Progenitor cell of endocrine pancreas (in vitro differentiated cells): ENCODE data around the gene PRR30. TPM values are rescaled to one million over a fixed set of nuclear protein-coding genes. Genes with fewer than 3 reads are reported as not detected.

Experiments used
- DNase-seq: peaks from one replicate; pipeline ENCODE4 v3.0.0; 2021; ENCODE audit warnings: low spot score; ENCODE audit not compliant: unreplicated experiment
- H3K27ac Mint-ChIP-seq: 2 replicates; pipeline ENCODE4 v1.8.0; 2021; ENCODE audit warnings: mild to moderate bottlenecking, moderate library complexity, mixed read lengths
- H3K27me3 Mint-ChIP-seq: 2 replicates; pipeline ENCODE4 v1.8.0; 2021; ENCODE audit warnings: mixed read lengths
- H3K36me3 Mint-ChIP-seq: 2 replicates; pipeline ENCODE4 v1.8.0; 2022; ENCODE audit warnings: mixed read lengths; ENCODE audit not compliant: insufficient read depth
- H3K4me1 Mint-ChIP-seq: 2 replicates; pipeline ENCODE4 v1.8.0; 2021; ENCODE audit warnings: low read depth, mixed read lengths
- H3K4me3 Mint-ChIP-seq: 2 replicates; pipeline ENCODE4 v1.8.0; 2021; ENCODE audit warnings: low read depth, mild to moderate bottlenecking, moderate library complexity, mixed read lengths
- H3K9me3 Mint-ChIP-seq: 2 replicates; pipeline ENCODE4 v1.8.0; 2021; ENCODE audit warnings: low read depth, mixed read lengths
- CTCF ChIP-seq: fragments of 200-600 bp; sonication (generic); IDR thresholded peaks from one replicate; pipeline ENCODE4 v1.5.0; 2021; ENCODE audit warnings: antibody characterized with exemption, mild to moderate bottlenecking; ENCODE audit not compliant: unreplicated experiment
- total RNA-seq: library from RNA; stranded (reverse); gene quantifications from 2 replicates; pipeline ENCODE4 v1.2.1, GENCODE V29; 2021

PRR30 gene
- total RNA-seq, 1 donor from 2014 or later, result not detected

- H3K4me1 Mint-ChIP-seq, result peaks cover 4% of the 10 kb centered on the region
Observed at GRCh38 chr2:27154488-27154887, 15.3 kb upstream of the PRR30 start.

GRCh38 chr2:27152796-27153464, 13.7 kb upstream of the PRR30 start:
- H3K27ac Mint-ChIP-seq, result no peak overlapping the region
- TF ChIP-seq CTCF, result no peak
- no peak for DNase-seq
- H3K4me1 Mint-ChIP-seq, result no peaks in the 10 kb centered on the region
- H3K36me3 Mint-ChIP-seq, result no peaks in the 10 kb centered on the region
- no peaks in the 10 kb centered on the region for H3K27me3 Mint-ChIP-seq
- H3K4me3 Mint-ChIP-seq, result no peak overlapping the region
- no peaks in the 10 kb centered on the region for H3K9me3 Mint-ChIP-seq

More at GRCh38 chr2:27154488-27154887, 15.3 kb upstream of the PRR30 start:
- no peak for DNase-seq
- Mint-ChIP-seq H3K27me3 (peaks cover 3% of the 10 kb centered on the region), H3K27ac (no peak overlapping the region), H3K4me3 (no peak overlapping the region), H3K9me3 (no peaks in the 10 kb centered on the region), H3K36me3 (no peaks in the 10 kb centered on the region)
- TF ChIP-seq CTCF, result no peak

GRCh38 chr2:27152102-27152795, 13.0 kb upstream of the PRR30 start:
- TF ChIP-seq CTCF, result no peak
- no peak for DNase-seq
- H3K9me3 Mint-ChIP-seq, result no peaks in the 10 kb centered on the region

GRCh38 chr2:27150639-27151230, 11.5 kb upstream of the PRR30 start:
- no peaks in the 10 kb centered on the region for H3K9me3 Mint-ChIP-seq

More at GRCh38 chr2:27152102-27152795, 13.0 kb upstream of the PRR30 start:
- no peak overlapping the region for H3K4me3 Mint-ChIP-seq
- no peaks in the 10 kb centered on the region for H3K4me1 Mint-ChIP-seq
- no peaks in the 10 kb centered on the region for H3K36me3 Mint-ChIP-seq
- no peaks in the 10 kb centered on the region for H3K27me3 Mint-ChIP-seq
- no peak overlapping the region for H3K27ac Mint-ChIP-seq

More at GRCh38 chr2:27150639-27151230, 11.5 kb upstream of the PRR30 start:
- DNase-seq, result no peak
- H3K36me3 Mint-ChIP-seq, result no peaks in the 10 kb centered on the region
- H3K4me1 Mint-ChIP-seq, result no peaks in the 10 kb centered on the region
- H3K27me3 Mint-ChIP-seq, result no peaks in the 10 kb centered on the region
- no peak overlapping the region for H3K4me3 Mint-ChIP-seq
- no peak overlapping the region for H3K27ac Mint-ChIP-seq
- TF ChIP-seq CTCF, result no peak
